ENCODE results near the gene MPPED1.
A peak's percentile ranks its signal among the peaks of the same experiment; 100 is the strongest.

The MPPED1 gene

GRCh38 chr22:43448048-43448447 lies 36.2 kb downstream of the MPPED1 start:
- no peak for DNase-seq (ENCODE audit: low spot score)

GRCh38 chr22:43449205-43449830 lies 37.5 kb downstream of the MPPED1 start:
- no peak for DNase-seq (ENCODE audit: low spot score)

GRCh38 chr22:43449831-43450225 lies 38.0 kb downstream of the MPPED1 start:
- no peak for DNase-seq (ENCODE audit: low spot score)

- DNase-seq (ENCODE audit: low spot score): no peak
Measured at GRCh38 chr22:43451371-43452050, 39.7 kb downstream of the MPPED1 start.

GRCh38 chr22:43455846-43456245 lies 44.0 kb downstream of the MPPED1 start:
- no peak for DNase-seq (ENCODE audit: low spot score)

- DNase-seq (ENCODE audit: low spot score): no peak
Measured at GRCh38 chr22:43457002-43457401, 45.2 kb downstream of the MPPED1 start.

GRCh38 chr22:43462701-43463100 lies 50.9 kb downstream of the MPPED1 start:
- no peak for DNase-seq (ENCODE audit: low spot score)

GRCh38 chr22:43464809-43465208 lies 53.0 kb downstream of the MPPED1 start:
- DNase-seq (ENCODE audit: low spot score): no peak

- no peak for DNase-seq (ENCODE audit: low spot score)
Measured at GRCh38 chr22:43465291-43466015, 53.6 kb downstream of the MPPED1 start.

- no peak for DNase-seq (ENCODE audit: low spot score)
Measured at GRCh38 chr22:43466710-43467109, 54.9 kb downstream of the MPPED1 start.

GRCh38 chr22:43467216-43467940 lies 55.6 kb downstream of the MPPED1 start:
- no peak for DNase-seq (ENCODE audit: low spot score)

- no peak for DNase-seq (ENCODE audit: low spot score)
Measured at GRCh38 chr22:43470253-43470652, 58.4 kb downstream of the MPPED1 start.

- DNase-seq (ENCODE audit: low spot score): no peak
Measured at GRCh38 chr22:43470941-43471585, 59.2 kb downstream of the MPPED1 start.

GRCh38 chr22:43471606-43472135 lies 59.9 kb downstream of the MPPED1 start:
- no peak for DNase-seq (ENCODE audit: low spot score)

- no peak for DNase-seq (ENCODE audit: low spot score)
Measured at GRCh38 chr22:43473031-43473430, 61.2 kb downstream of the MPPED1 start.

GRCh38 chr22:43473441-43473840 lies 61.6 kb downstream of the MPPED1 start:
- no peak for DNase-seq (ENCODE audit: low spot score)

GRCh38 chr22:43474161-43475101 lies 62.6 kb downstream of the MPPED1 start:
- no peak for DNase-seq (ENCODE audit: low spot score)

- no peak for DNase-seq (ENCODE audit: low spot score)
Measured at GRCh38 chr22:43475549-43476076, 63.8 kb downstream of the MPPED1 start.

GRCh38 chr22:43476341-43476740 lies 64.5 kb downstream of the MPPED1 start:
- peak; percentile 57 for DNase-seq (ENCODE audit: low spot score)
